Femur (tissue), 1 donor: ENCODE data around the gene GALT.

ENCODE experiments used
- DNase-seq: peaks from one replicate; pipeline ENCODE4 v3.0.0-alpha.2; 2017

GALT gene

GRCh38 chr9:34646211-34647083 is at the start of gene GALT:
Gene GALT, plus strand, starts transcription at chr9:34646675. Its CDS starts 30 bp downstream, at chr9:34646705.
- DNase-seq, result peak; percentile 95

DNA sequence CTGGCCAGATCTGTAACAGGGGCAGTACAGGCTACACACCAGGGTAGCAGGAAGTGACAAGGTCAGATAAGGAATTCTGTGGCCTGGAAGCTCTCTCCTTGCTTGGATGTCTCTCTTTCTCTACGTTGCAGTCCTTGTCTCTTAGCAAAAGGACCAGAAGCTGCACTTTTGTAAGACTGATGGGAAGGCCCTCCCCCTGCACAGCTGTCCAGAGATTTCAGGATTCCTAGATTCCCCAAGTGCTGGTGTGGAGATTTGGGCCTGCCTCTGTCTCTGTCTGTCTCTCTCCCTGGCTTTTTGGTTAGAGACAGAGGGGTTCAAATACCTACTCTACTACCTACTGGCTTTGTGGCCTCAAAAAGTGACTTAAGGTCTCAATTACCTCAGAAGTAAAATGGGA is 46.9 kb upstream of the GALT start:
- no peak for DNase-seq

DNA sequence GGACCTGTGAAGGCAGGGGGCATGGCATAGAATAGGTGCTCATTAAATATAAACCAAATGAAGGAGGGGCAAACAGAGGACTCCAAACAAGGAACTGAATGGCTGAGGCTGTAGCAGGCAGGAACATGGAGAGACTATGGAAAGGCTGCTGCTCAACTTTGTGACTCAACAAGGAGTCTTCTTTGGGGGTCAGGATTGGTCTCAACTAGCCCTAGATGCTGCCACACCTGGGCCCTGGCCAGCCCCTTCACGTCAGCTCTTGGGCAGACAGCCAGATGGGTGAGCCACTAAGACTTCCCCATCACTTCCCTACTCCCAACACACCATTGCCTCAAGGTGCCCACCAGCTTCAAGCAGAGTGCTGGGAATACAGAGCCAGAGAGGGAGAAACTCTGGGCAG is 45.6 kb upstream of the GALT start:
- DNase-seq, result no peak

DNA sequence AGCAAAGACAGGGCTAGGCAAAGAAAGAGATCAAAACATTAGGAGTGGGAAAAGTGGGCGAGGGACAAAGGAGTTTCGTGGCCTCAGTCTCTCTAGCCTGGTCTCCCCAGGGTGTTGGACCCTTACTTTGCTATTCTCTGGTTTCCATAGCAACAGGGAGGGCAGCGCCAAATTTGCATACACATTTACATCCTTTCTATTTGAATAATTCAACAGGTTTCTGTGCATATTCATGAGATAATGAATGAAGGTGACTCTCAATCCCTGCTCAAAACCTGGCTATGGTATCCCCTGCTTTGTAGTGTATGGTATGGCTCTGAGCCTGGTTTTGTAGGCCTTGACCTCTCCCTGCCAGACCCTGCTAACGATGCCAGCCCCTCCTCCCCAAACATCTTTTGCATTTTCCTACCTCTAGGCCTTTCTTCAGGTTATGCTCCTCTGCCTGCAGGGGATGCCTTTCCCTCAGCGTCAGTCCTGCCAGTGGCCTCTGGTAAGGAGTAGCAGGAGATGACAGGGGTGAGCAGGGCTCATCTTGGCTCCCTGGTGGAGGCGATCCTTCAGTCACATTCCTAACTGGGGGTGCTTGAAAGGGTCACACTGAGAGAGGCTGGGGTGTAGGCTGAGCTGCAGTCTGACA is 44.4 kb upstream of the GALT start:
- DNase-seq, result no peak

DNA sequence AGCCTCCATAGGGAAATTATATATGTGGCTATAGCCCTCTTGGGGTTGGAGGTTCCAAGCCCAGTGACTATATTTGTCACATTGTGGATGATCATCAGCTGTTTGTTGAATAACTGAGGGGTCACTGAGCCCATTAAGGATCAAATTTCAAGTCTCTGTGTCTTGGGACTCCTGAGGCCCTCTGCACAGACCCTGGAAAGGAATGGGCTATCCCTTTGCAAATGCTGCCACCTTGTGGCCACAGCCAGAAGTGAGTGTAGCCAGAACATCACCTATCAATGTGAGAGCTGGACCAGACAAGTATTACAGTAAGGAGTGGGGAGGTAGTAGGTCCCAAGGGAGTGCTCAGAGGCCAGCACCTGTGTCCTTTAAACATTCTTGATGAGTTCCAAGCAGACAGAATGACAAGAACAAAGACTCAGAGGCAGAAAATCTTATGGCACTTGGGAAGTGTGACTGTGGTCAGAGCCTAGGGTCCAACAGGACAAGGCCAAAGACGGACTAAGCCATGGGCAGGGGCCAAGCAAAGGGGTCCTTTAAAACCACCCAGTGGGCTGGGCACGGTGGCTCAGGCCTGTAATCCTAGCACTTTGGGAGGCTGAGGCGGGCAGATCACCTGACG is 42.8 kb upstream of the GALT start:
- peak; percentile 88 for DNase-seq

- DNase-seq, result no peak
These were observed 40.3 kb upstream of the GALT start for GRCh38 chr9:34606190-34606589.

- DNase-seq, result no peak
These were observed 39.6 kb upstream of the GALT start for GRCh38 chr9:34606905-34607304.

DNA sequence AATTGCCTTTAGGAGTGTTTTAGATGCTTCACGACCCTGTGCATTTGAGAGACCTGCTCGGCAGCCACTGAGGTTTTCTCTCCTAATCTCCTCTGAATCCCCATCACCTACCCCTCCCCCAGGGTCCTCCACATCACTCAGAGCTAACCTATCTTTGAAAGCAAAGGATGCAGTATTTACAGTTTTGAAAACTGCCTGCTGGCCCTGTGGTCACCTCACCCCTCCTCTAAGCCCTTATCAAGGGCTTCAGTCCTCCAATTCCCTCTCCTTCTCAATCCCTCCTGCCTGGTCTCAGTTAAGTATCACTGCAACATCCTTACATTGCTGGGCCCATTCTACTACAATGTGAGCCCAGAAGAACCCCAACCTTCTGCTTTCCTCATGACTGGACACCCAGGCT is 39.1 kb upstream of the GALT start:
- DNase-seq, result no peak

- DNase-seq, result no peak
These were observed 35.9 kb upstream of the GALT start for GRCh38 chr9:34610434-34611206.

- peak; percentile 50 for DNase-seq
These were observed 35.1 kb upstream of the GALT start for GRCh38 chr9:34611251-34611810.

DNA sequence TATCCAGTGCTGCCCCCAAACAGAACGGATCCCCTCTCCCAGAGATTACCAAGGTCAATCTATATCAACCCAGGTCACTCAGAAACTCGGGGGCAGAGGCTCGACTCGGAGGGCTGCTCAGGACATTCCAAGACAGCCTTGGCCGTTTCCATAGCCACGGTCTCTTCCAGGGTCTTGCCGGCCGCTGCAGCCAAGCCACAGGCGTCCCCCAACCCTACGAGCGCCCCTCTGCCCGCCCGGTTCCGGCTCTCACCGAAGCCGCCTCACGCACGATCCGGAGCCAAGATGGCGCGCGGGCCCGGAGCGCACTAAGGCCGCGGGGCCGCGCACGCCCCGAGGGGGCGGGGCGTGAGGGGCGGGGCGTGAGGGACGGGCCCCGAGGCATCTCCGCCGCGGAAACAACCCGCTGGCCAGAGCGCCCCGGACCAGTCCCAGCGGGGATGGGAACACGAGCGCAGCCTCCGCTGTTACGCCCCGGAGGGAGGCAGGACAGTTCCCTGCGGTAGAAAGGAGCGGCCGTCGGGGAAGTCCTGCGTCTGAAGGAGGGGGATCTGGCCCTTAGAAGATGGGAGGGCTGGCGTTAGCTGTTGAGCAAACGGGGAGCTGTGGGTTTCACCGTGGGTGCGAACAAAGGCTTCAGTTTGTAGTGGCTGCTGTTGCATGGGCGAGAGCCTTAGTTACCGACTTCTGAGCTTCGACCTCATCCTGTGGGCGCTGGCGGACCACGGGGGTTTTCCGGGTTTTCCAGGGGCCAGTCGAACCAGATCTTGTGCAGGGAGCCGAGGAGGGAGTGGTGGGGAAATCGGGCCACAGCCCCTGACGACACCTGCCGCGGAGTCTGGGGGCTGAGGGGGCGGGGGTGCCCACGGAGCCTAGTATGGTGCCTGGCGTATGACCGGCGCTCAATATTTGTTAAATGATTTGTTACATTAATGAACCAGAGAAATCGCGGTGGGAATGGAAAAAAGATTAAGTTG is 34.4 kb upstream of the GALT start, which contains the start of gene RPP25L:
Gene RPP25L, minus strand, starts transcription at position 287 of the 977 bp plus-strand sequence. CDS start 801 bp downstream, outside the sequence.
- peak; percentile 90 for DNase-seq

- peak; percentile 86 for DNase-seq
These were observed 33.6 kb upstream of the GALT start for GRCh38 chr9:34612788-34613390.

DNA sequence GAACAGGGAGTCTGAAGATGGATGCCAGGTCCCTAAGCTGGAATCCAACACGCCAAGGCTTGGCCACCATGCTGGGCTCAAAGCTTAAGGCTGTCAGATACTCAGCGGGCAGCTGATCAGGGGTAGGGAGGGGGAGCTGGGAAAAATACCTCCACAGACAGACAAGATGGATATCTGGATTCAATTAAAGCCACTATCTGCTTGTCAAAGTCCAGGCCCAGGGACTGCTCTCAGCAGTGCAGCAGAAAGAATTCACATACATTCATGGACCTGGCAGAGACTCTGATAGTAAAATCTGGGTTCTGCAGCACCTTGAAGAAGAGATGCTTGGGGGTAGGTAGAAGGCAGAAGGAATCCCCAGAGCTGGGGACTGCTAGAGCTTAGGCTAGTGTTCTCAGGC is 31.3 kb upstream of the GALT start:
- DNase-seq, result no peak

- peak; percentile 97 for DNase-seq
These were observed 26.1 kb upstream of the GALT start, which contains the start of gene DCTN3 for GRCh38 chr9:34620061-34620994. Gene DCTN3, minus strand, starts transcription at chr9:34620495. Its CDS starts 31 bp downstream, at chr9:34620464.

- DNase-seq, result no peak
These were observed 22.9 kb upstream of the GALT start for GRCh38 chr9:34623374-34624235.

- no peak for DNase-seq
These were observed 21.8 kb upstream of the GALT start for GRCh38 chr9:34624475-34625185.

DNA sequence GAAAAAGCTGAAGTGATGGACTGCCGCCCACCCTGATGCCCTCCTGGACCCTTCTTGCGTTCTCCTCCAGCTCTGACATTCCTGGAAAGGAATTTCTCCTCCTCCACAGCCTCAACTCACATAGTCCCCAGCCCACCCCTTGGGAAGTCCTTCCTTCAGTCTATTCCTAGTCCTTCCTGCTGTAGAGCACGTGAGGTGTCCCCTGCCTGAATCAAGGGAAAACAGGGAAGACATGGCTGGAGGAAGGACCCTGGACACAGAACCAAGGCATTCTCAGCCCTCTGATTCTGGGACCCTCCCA is 21.3 kb upstream of the GALT start:
- DNase-seq, result no peak
